GM12873 (cell line): ENCODE measurements around the gene NPTN.

Experiments used
- CTCF ChIP-seq: IDR thresholded peaks from 2 replicates; pipeline ENCODE4 v1.5.1; 2012; ENCODE audit warnings: low read depth, mild to moderate bottlenecking, moderate library complexity, low read length, control low read depth; ENCODE audit not compliant: insufficient read depth; ENCODE audit errors: missing control alignments

The NPTN gene

DNA sequence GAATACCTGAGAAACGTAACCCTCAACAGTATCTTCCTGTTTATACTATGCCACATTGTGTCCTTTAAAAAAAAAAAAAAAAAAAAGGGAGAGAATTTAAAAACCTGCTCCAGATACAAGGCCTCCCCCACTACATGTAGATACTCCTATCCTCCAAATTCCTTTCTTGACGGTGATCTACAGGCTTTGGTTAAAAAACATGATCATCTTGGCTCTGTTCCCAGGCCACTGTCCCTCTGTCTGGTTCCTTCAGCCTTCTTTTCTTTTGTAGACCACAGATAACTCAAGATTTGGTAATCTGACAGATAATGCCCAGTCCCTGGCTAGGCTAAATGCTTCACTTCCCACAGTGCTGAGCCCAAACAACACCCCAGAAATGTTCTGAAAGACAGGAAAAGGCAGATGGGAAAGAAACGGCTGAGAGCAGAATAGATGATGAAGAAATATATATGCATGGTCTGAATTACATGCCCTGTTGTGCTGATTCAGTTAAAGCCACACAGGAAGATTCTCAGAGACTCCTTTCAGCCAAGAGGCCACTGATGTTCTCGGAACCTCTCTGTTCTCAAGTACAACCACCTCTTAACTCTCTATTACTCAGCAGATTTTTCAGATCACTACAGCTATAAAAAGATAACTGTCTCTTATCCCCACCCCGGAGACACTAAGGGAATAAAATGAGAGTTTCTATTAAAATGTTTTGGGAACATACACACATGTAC, 48.3 kb downstream of the NPTN start:
- no peak for TF ChIP-seq CTCF

GRCh38 chr15:73583544-73583943, 49.6 kb downstream of the NPTN start:
- no peak for TF ChIP-seq CTCF

- no peak for TF ChIP-seq CTCF
Observed at GRCh38 chr15:73582851-73583379, 50.3 kb downstream of the NPTN start.

GRCh38 chr15:73578026-73578425, 55.2 kb downstream of the NPTN start:
- TF ChIP-seq CTCF, result no peak

DNA sequence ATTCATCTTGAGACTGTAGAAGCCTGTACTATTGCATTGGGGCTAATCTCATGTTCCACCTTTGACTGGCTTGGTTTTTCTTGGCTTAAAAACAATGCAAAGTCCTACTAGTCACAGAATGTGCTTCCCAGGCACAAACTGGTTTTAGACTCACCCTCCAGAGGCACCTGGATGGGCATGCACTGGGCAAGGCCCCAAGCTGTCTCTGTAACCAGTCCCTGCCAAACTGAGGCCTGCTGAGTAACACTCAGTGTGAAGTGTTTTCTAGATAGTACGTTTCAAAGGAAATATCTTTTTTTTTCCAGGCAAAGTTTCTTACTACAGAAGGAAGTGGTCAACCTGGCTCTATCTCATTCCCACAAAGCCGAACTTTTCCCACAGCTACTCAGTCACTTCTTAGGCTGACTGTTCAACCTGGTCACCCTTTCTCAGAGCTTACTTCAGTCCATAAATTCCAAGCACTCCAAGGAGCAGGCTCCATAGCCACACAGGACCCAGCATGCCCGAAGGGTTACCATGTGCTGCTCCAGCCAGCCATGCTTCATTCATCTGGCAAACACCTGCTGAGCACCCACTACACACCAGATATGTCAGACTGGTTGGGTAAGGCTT, 57.4 kb downstream of the NPTN start:
- no peak for TF ChIP-seq CTCF

- TF ChIP-seq CTCF, result no peak
Observed at GRCh38 chr15:73573572-73573971, 59.6 kb downstream of the NPTN start.

GRCh38 chr15:73573037-73573436, 60.2 kb downstream of the NPTN start:
- no peak for TF ChIP-seq CTCF
